ENCODE measurements around the gene ADORA2A. TPM values are rescaled to one million over a fixed set of nuclear protein-coding genes. Genes with fewer than 3 reads are reported as not detected.

ADORA2A gene
- total RNA-seq, 2 experiments from 2014 or later: 15.5 to 16.4 TPM

DNA sequence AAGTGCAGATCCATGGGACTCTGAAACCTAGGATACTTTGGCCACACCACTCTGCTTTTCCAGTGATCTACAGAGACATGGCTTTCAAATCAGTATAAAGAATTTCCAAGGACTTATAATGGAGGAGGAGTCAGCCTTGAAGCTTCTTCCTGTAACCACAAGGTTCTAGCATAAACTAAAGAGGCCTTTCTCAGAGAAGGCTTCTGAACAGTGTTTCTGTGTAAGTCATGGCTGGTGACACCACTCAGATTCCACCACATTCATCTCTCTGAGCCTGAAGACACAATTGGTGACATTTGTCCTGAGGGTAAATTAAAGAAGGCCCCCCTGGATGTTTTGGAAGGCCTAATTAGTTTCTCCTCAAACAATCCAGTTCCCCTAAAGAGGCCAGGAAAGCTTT, 29.0 kb upstream of the ADORA2A start:
- Mint-ChIP-seq H3K4me1 (ENCODE audit: low read depth) (peaks cover 21% of the 10 kb centered on the region), H3K36me3 (ENCODE audit: low read depth) (peaks cover 75% of the 10 kb centered on the region), H3K4me3 (no peak overlapping the region), H3K27me3 (no peaks in the 10 kb centered on the region), H3K9me3 (no peaks in the 10 kb centered on the region), H3K27ac (no peak overlapping the region)
- Histone ChIP-seq H3K27me3 (ENCODE audit: control insufficient read depth in 1 of 2, insufficient read depth in 2 of 2, low read length in 2 of 2) (no peaks in the 10 kb centered on the region), H3K4me3 (ENCODE audit: low read length) (no peak overlapping the region), H3K9me3 (ENCODE audit: control insufficient read depth in 1 of 2, insufficient read depth in 1 of 2, low read length in 2 of 2) (no peaks in the 10 kb centered on the region), H3K27ac (ENCODE audit: low read depth in 1 of 2, low read length in 2 of 2) (no peak overlapping the region), H3K36me3 (ENCODE audit: insufficient read depth, low read length) (peaks cover 17% of the 10 kb centered on the region), H3K4me1 (ENCODE audit: insufficient read depth, low read length) (no peaks in the 10 kb centered on the region)
- CTCF ChIA-PET: no interaction called here
- intact Hi-C loops (cut with DNase I, micrococcal nuclease): no loop called here
- TF ChIP-seq, protein P1, sequence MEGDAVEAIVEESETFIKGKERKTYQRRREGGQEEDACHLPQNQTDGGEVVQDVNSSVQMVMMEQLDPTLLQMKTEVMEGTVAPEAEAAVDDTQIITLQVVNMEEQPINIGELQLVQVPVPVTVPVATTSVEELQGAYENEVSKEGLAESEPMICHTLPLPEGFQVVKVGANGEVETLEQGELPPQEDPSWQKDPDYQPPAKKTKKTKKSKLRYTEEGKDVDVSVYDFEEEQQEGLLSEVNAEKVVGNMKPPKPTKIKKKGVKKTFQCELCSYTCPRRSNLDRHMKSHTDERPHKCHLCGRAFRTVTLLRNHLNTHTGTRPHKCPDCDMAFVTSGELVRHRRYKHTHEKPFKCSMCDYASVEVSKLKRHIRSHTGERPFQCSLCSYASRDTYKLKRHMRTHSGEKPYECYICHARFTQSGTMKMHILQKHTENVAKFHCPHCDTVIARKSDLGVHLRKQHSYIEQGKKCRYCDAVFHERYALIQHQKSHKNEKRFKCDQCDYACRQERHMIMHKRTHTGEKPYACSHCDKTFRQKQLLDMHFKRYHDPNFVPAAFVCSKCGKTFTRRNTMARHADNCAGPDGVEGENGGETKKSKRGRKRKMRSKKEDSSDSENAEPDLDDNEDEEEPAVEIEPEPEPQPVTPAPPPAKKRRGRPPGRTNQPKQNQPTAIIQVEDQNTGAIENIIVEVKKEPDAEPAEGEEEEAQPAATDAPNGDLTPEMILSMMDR (IDR thresholded peaks at IDR 0.05): no peak
- no peak for ATAC-seq (ENCODE audit: poor library complexity)
- DNase-seq: no peak
- POLR2A ChIA-PET: no interaction called here

DNA sequence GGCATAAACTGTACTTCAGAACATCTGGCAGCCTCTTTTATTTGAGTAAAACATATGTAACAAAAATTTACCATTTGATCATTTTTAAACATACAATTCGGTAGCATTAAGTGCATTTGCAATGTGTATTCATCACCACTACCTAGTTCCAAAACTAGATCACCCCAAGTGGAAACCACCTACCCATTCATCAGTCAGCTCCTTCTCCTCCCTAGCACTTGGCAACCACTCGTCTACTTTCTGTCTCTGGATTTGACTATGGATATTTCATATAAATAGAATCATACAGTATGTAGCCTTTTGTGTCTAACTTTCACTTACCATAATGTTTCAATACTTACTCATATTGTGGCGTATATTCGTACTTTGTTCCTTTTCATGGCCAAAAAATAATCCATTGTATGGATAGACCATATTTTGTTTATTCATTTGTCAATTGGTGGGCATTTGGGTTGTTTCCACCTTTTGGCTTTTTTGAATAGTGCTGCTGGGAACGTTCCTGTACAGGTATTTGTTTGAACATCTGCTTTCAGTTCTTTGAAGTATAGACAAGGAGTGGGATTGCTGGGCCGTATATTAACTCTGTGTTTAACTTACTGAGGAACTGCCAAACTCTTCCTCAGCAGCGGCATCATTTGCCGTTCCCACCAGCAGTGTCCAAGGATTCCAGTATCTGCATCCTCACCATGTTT, 27.2 kb upstream of the ADORA2A start:
- POLR2A ChIA-PET: no interaction called here
- H3K9me3 Mint-ChIP-seq: no peaks in the 10 kb centered on the region
- H3K4me1 Mint-ChIP-seq (ENCODE audit: low read depth): peaks cover 21% of the 10 kb centered on the region
- H3K27me3 ChIP-seq (ENCODE audit: control insufficient read depth in 1 of 2, insufficient read depth in 2 of 2, low read length in 2 of 2): no peaks in the 10 kb centered on the region
- H3K9me3 ChIP-seq (ENCODE audit: control insufficient read depth in 1 of 2, insufficient read depth in 1 of 2, low read length in 2 of 2): no peaks in the 10 kb centered on the region
- intact Hi-C loops (cut with DNase I, micrococcal nuclease): no loop called here
- no peak overlapping the region for H3K4me3 ChIP-seq (ENCODE audit: low read length)
- CTCF ChIA-PET: no interaction called here
- H3K4me1 ChIP-seq (ENCODE audit: insufficient read depth, low read length): no peaks in the 10 kb centered on the region
- ATAC-seq (ENCODE audit: poor library complexity): no peak
- H3K27ac Mint-ChIP-seq: peak overlapping the region; percentile 37
- H3K27ac ChIP-seq (ENCODE audit: low read depth in 1 of 2, low read length in 2 of 2): no peak overlapping the region
- DNase-seq: peak in 1 of 14 experiments; percentile 20
- H3K36me3 ChIP-seq (ENCODE audit: insufficient read depth, low read length): peaks cover 28% of the 10 kb centered on the region
- peaks cover 73% of the 10 kb centered on the region for H3K36me3 Mint-ChIP-seq (ENCODE audit: low read depth)
- TF ChIP-seq, protein P1 (IDR thresholded peaks at IDR 0.05): no peak
- H3K27me3 Mint-ChIP-seq: no peaks in the 10 kb centered on the region
- no peak overlapping the region for H3K4me3 Mint-ChIP-seq

DNA sequence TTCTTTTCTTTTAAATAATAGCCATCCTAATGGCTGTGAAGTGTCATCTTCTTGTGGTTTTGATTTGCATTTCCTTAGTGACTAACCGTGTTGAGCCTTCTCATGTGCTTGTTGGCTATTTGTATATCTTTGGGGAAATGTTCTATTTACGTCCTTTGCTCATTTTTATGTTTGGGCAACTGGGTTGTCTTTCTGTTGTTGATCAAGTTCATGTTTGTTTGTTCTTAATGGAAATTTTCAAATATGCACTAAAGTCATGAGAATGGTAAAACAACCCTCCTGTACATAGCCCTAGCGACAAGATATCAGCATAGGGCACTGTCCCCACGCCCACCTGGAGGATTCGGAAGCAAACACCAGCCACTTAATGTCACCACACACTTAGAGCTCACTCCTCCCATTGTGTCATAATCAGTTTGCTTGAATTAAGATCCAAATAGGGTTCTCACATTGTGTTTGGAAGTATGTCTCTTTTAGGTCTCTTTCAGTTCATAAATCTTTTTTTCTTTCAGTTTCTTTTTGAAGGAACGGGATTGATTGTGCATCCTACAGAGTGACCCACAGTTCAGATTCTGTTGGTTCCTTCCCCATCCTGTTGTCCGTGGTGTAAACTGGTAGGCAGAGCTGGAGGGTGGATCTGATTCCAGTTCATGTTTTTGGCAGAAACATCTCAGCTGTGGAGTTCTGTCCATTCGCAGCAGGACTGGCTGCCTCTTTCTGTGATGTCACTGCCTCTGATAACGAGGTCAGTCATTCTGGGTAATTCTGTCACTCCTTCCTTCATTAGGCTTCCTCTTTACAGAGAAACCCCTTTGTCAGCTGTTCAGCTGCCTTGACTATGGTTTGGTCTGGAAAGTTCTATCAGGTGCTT, 26.4 kb upstream of the ADORA2A start:
- no peak for ATAC-seq (ENCODE audit: poor library complexity)
- no peaks in the 10 kb centered on the region for H3K4me1 ChIP-seq (ENCODE audit: insufficient read depth, low read length)
- H3K27ac ChIP-seq (ENCODE audit: low read depth in 1 of 2, low read length in 2 of 2): no peak overlapping the region
- no peaks in the 10 kb centered on the region for H3K9me3 ChIP-seq (ENCODE audit: control insufficient read depth in 1 of 2, insufficient read depth in 1 of 2, low read length in 2 of 2)
- no peaks in the 10 kb centered on the region for H3K27me3 ChIP-seq (ENCODE audit: control insufficient read depth in 1 of 2, insufficient read depth in 2 of 2, low read length in 2 of 2)
- Mint-ChIP-seq H3K27me3 (no peaks in the 10 kb centered on the region), H3K9me3 (no peaks in the 10 kb centered on the region), H3K27ac (peak overlapping the region; percentile 37), H3K4me1 (ENCODE audit: low read depth) (peaks cover 21% of the 10 kb centered on the region), H3K36me3 (ENCODE audit: low read depth) (peaks cover 65% of the 10 kb centered on the region), H3K4me3 (peak overlapping the region; percentile 13)
- peaks cover 26% of the 10 kb centered on the region for H3K36me3 ChIP-seq (ENCODE audit: insufficient read depth, low read length)
- DNase-seq: peak in 2 of 14 experiments; percentile 44 to 55
- ChIA-PET POLR2A (no interaction called here), CTCF (no interaction called here)
- intact Hi-C loops (cut with DNase I, micrococcal nuclease): no loop called here
- TF ChIP-seq, protein P1 (IDR thresholded peaks at IDR 0.05): no peak
- H3K4me3 ChIP-seq (ENCODE audit: low read length): no peak overlapping the region

Measured in CD4-positive, alpha-beta T cell (primary cell).